Hepatocyte (in vitro differentiated cells): ENCODE results near the gene MDFIC2. TPM values are rescaled to one million over a fixed set of nuclear protein-coding genes. Genes with fewer than 3 reads are reported as not detected.

Experiments used
- DNase-seq: peaks from one replicate; pipeline ENCODE4 v3.0.0-alpha.2; 2016; ENCODE audit warnings: low spot score
- H2AFZ ChIP-seq: fragments of 200-600 bp; sonication (generic); 2 replicates; pipeline ENCODE4 v1.6.0; 2016; ENCODE audit warnings: antibody characterized with exemption, mild to moderate bottlenecking
- H3K27ac ChIP-seq: fragments of 200-600 bp; sonication (generic); 2 replicates; pipeline ENCODE4 v1.5.1; 2016; ENCODE audit warnings: mild to moderate bottlenecking
- H3K27me3 ChIP-seq: fragments of 200-600 bp; sonication (generic); 2 replicates; pipeline ENCODE4 v1.6.1; 2016
- H3K36me3 ChIP-seq: fragments of 200-600 bp; sonication (generic); replicated peaks from 2 replicates; pipeline ENCODE4 v1.5.1; 2016; ENCODE audit warnings: low read depth; ENCODE audit not compliant: insufficient read depth
- H3K4me1 ChIP-seq: fragments of 200-600 bp; sonication (generic); 2 replicates; pipeline ENCODE4 v1.5.1; 2016; ENCODE audit warnings: mild to moderate bottlenecking, moderate library complexity; ENCODE audit not compliant: insufficient read depth
- H3K4me2 ChIP-seq: fragments of 200-600 bp; sonication (generic); 2 replicates; pipeline ENCODE4 v1.6.0; 2016
- H3K4me3 ChIP-seq: fragments of 200-600 bp; sonication (generic); 2 replicates; pipeline ENCODE4 v1.5.1; 2016; ENCODE audit warnings: mild to moderate bottlenecking
- H3K79me2 ChIP-seq: fragments of 200-600 bp; sonication (generic); 2 replicates; pipeline ENCODE4 v1.6.0; 2017; ENCODE audit warnings: mild to moderate bottlenecking
- H3K9me2 ChIP-seq: fragments of 200-600 bp; sonication (generic); replicated peaks from 2 replicates; pipeline ENCODE4 v1.6.0; 2017; ENCODE audit warnings: mild to moderate bottlenecking; ENCODE audit not compliant: insufficient read depth
- H3K9me3 ChIP-seq: fragments of 200-600 bp; sonication (generic); 2 replicates; pipeline ENCODE4 v1.5.1; 2016; ENCODE audit warnings: low read depth, mild to moderate bottlenecking
- H4K20me1 ChIP-seq: fragments of 200-600 bp; sonication (generic); 2 replicates; pipeline ENCODE4 v1.6.0; 2016; ENCODE audit warnings: mild to moderate bottlenecking; ENCODE audit not compliant: insufficient read depth, poor library complexity, severe bottlenecking
- CTCF ChIP-seq: fragments of 200-600 bp; sonication (generic); IDR thresholded peaks from 2 replicates; pipeline ENCODE4 v1.5.1; 2016; ENCODE audit warnings: antibody characterized with exemption, mild to moderate bottlenecking; ENCODE audit not compliant: poor library complexity
- EZH2 ChIP-seq: fragments of 200-600 bp; sonication (generic); IDR thresholded peaks from 2 replicates; pipeline ENCODE4 v1.6.1; 2016; ENCODE audit warnings: antibody characterized with exemption, mild to moderate bottlenecking, borderline replicate concordance
- EZH2phosphoT487 ChIP-seq: fragments of 200-600 bp; sonication (generic); IDR thresholded peaks from one replicate; pipeline ENCODE4 v1.6.1; 2018; ENCODE audit warnings: antibody characterized with exemption, mild to moderate bottlenecking, low read depth, moderate library complexity; ENCODE audit not compliant: unreplicated experiment, severe bottlenecking
- WGBS: methylation state at CpG from one replicate; pipeline ENCODE4 v1.1.6; 2016; ENCODE audit warnings: low lambda C conversion rate; ENCODE audit errors: missing lambda C conversion rate; 5-methylcytosine and 5-hydroxymethylcytosine counted together
- polyA plus RNA-seq: library from polyadenylated mRNA; unstranded; fragments of >200 nt; fragmentation: Nextera tagmentation; extraction: Ambion mirVana; gene quantifications from 2 replicates; pipeline ENCODE4 v1.2.1, GENCODE V29; 2016
- total RNA-seq: library from RNA; depleted of rRNA; stranded (reverse); fragments of >200 nt; gene quantifications from 2 replicates; pipeline ENCODE4 v1.2.3, GENCODE V29; 2014

The MDFIC2 gene
- total and polyA plus RNA-seq, 2 experiments from 2014 or later, result not detected

- Histone ChIP-seq H3K4me1 (no peaks in the 10 kb centered on the region), H3K4me3 (no peak overlapping the region), H3K9me2 (no peaks in the 10 kb centered on the region), H3K9me3 (no peaks in the 10 kb centered on the region), H3K36me3 (no peaks in the 10 kb centered on the region), H2AFZ (no peak overlapping the region), H3K27ac (no peak overlapping the region), H3K4me2 (no peak overlapping the region), H3K79me2 (no peaks in the 10 kb centered on the region), H3K27me3 (no peaks in the 10 kb centered on the region), H4K20me1 (no peaks in the 10 kb centered on the region)
- TF ChIP-seq CTCF, result no peak
- TF ChIP-seq EZH2phosphoT487, result no peak
- TF ChIP-seq EZH2, result no peak
- 90% methylated on average over 3 of the region's 3 CpGs for WGBS
- no peak for DNase-seq
Measured at GRCh38 chr3:70250492-70250891, 61.9 kb downstream of the MDFIC2 start.

- no peak for DNase-seq
- Histone ChIP-seq H3K4me3 (no peak overlapping the region), H3K4me2 (no peak overlapping the region), H3K4me1 (no peaks in the 10 kb centered on the region), H3K36me3 (no peaks in the 10 kb centered on the region), H3K27me3 (no peaks in the 10 kb centered on the region), H3K27ac (no peak overlapping the region), H3K9me2 (no peaks in the 10 kb centered on the region), H3K79me2 (no peaks in the 10 kb centered on the region), H4K20me1 (no peaks in the 10 kb centered on the region), H2AFZ (no peak overlapping the region), H3K9me3 (no peaks in the 10 kb centered on the region)
- 75% methylated on average over 7 of the region's 7 CpGs for WGBS
- no peak for TF ChIP-seq CTCF
- TF ChIP-seq EZH2, result no peak
- TF ChIP-seq EZH2phosphoT487, result no peak
Measured at GRCh38 chr3:70249509-70250160, 62.8 kb downstream of the MDFIC2 start.

- WGBS, result 95% methylated on average over 4 of the region's 4 CpGs
Measured at GRCh38 chr3:70248856-70249255, 63.6 kb downstream of the MDFIC2 start.

More at GRCh38 chr3:70248856-70249255, 63.6 kb downstream of the MDFIC2 start:
- Histone ChIP-seq H3K9me2 (no peaks in the 10 kb centered on the region), H3K4me3 (no peak overlapping the region), H3K36me3 (no peaks in the 10 kb centered on the region), H4K20me1 (no peaks in the 10 kb centered on the region), H3K79me2 (no peaks in the 10 kb centered on the region), H3K4me2 (no peak overlapping the region), H3K9me3 (no peaks in the 10 kb centered on the region), H2AFZ (no peak overlapping the region), H3K4me1 (no peaks in the 10 kb centered on the region), H3K27ac (no peak overlapping the region), H3K27me3 (no peaks in the 10 kb centered on the region)
- TF ChIP-seq CTCF (no peak), EZH2phosphoT487 (no peak)
- no peak for DNase-seq
